ENCODE results near the gene ALDH16A1.
A peak's percentile ranks its signal among the peaks of the same experiment; 100 is the strongest.

ALDH16A1 gene

DNA sequence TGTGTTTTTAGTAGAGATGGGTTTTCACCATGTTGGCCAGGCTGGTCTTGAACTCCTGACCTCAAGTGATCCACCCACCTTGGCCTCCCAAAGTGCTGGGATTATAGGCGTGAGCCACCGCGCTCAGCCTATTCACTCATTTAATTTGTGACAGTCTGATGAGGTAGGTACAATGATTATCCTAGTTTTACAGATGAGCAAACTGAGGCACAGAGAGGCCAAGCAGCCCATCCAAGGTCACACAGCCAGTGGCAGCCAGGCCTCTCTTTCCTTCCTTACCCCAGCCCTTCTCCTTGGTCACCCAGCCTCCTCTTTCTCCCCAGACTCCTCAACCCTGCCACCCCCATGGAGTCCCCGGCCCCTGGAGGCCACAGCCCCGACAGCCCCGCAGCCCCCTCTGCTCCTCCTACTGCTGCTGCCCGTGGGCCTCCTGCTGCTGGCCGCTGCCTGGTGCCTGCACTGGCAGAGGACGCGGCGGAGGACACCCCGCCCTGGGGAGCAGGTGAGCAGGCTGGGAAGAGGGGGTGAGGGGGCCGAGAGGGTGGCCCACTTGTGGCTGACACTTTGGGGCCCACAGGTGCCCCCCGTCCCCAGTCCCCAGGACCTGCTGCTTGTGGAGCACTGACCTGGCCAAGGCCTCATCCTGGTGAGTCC, 27.1 kb downstream of the ALDH16A1 start:
- TF ChIP-seq, protein P1, sequence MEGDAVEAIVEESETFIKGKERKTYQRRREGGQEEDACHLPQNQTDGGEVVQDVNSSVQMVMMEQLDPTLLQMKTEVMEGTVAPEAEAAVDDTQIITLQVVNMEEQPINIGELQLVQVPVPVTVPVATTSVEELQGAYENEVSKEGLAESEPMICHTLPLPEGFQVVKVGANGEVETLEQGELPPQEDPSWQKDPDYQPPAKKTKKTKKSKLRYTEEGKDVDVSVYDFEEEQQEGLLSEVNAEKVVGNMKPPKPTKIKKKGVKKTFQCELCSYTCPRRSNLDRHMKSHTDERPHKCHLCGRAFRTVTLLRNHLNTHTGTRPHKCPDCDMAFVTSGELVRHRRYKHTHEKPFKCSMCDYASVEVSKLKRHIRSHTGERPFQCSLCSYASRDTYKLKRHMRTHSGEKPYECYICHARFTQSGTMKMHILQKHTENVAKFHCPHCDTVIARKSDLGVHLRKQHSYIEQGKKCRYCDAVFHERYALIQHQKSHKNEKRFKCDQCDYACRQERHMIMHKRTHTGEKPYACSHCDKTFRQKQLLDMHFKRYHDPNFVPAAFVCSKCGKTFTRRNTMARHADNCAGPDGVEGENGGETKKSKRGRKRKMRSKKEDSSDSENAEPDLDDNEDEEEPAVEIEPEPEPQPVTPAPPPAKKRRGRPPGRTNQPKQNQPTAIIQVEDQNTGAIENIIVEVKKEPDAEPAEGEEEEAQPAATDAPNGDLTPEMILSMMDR (IDR thresholded peaks at IDR 0.05; ENCODE audit: low read depth, low read length): no peak
- no peak overlapping the region for H3K4me3 ChIP-seq (replicated peaks in 1 of 2; ENCODE audit: low read depth in 2 of 2, low read length in 2 of 2)
- DNase-seq (ENCODE audit: low read depth in 2 of 2): no peak

DNA sequence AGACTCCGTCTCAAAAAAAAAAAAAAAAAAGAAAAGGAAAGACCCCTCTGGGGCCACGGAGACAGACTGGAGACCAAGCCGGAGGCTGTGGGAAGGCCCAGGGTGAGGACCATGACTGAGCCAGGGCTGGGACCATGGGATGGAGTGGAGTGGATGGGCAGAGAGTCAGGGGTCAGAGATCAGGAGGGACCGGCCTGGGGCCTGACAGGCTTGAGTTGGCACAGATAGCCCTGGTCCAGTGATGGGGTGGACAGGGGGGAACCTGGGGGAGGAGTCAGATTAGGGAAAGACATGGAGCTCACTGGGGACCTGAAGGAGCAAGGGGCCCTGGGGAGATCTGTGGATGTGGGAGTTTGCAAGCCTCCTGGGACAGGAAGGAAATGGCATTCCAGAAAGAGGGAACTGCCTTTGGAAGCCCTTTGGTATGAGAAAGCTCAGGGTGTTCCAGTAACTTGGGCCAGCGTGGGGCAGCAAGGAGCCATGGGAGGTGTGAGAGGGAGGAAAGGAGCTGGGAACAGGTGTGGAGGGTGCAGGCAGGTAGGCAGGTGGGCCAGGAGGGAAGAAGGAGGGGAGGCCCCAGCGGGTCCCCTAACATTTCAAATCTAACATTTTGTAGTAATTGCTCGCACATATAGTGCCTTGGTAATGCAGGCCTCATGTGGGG, 28.1 kb downstream of the ALDH16A1 start:
- TF ChIP-seq, protein P1 (IDR thresholded peaks at IDR 0.05; ENCODE audit: low read depth, low read length): no peak
- no peak overlapping the region for H3K4me3 ChIP-seq (replicated peaks in 1 of 2; ENCODE audit: low read depth in 2 of 2, low read length in 2 of 2)
- no peak for DNase-seq (ENCODE audit: low read depth in 2 of 2)

- H3K4me3 ChIP-seq (replicated peaks in 1 of 2; ENCODE audit: low read depth in 2 of 2, low read length in 2 of 2): no peak overlapping the region
- TF ChIP-seq, protein P1 (IDR thresholded peaks at IDR 0.05; ENCODE audit: low read depth, low read length): no peak
- DNase-seq (ENCODE audit: low read depth in 2 of 2): no peak
Measured at GRCh38 chr19:49486232-49486631, 33.2 kb downstream of the ALDH16A1 start.

DNA sequence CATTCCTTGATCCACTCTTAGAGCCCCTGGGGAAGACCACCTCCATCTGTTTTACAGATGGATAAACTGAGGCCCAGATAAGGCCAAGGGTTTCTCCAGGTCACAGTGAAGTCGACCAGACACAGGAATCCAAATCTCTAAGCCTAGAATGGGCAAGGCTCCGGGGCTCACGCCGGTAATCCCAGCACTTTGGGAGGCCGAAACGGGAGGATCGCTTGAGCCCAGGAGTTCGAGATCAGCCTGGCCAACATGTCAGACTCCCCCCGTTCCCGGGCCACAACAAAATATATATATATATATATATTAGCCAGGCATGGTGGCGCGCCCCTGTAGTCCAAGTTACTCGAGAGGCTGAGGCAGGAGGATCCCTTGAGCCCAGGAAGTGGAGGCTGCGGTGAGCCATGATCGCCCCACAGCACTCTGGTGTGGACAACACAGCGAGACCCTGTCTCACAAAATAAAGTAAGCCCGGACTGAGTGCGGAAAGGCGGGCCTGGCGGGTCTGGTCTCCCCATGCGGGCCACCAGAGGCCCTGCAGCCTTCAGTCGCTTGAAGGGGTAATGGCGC, 33.8 kb downstream of the ALDH16A1 start:
- H3K4me3 ChIP-seq (replicated peaks in 1 of 2; ENCODE audit: low read depth in 2 of 2, low read length in 2 of 2): no peak overlapping the region
- TF ChIP-seq, protein P1 (IDR thresholded peaks at IDR 0.05; ENCODE audit: low read depth, low read length): no peak
- no peak for DNase-seq (ENCODE audit: low read depth in 2 of 2)

GRCh38 chr19:49487277-49488045, 34.4 kb downstream of the ALDH16A1 start, which contains the start of gene RPL13A:
Gene RPL13A (plus strand): TSS chr19:49487608. CDS start chr19:49487630, 22 bp downstream.
- TF ChIP-seq, protein P1 (IDR thresholded peaks at IDR 0.05; ENCODE audit: low read depth, low read length): no peak
- peak; percentile 100 for DNase-seq (ENCODE audit: low read depth in 2 of 2)
- H3K4me3 ChIP-seq (replicated peaks in 1 of 2; ENCODE audit: low read depth in 2 of 2, low read length in 2 of 2): peak within 1 kb of the TSS; percentile 87 to 96

DNA sequence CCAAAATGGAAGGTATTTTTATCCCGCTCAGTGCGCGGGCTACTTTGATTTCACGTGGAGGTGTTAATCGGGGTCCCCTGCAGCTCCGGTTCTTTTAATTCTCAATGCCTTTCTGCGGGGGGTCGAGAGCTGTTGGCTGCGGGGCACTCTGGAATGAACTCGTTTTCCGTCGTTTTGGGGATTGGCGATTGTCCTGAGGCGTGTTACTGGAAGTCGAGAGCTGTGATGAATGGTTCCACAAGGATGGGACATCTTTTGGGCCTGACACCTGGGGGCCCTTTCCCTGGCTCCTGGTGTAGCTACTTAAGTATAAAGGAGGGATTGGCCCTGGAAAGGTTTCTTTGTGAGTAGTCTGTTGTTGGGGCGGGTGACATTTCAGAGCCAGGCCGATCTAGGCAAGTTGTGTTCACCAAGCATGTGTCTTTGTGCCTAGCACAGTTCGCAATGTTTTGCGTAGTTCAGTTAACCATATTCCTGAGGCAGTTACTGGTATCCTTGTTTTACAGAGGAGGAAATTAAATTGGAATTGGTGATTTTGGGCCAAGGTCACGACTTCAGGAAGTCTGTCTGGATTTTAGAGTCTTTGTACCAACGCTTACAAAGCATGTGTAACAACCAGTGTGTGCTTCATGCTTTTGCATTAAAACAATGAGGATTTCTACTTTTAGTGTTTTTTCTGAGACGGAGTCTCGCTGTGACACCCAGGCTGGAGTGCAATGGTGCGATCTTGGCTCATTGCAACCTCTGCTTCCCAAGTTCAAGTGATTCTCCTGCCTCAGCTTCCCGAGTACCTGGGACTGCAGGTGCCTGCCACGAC, 35.2 kb downstream of the ALDH16A1 start:
- DNase-seq (ENCODE audit: low read depth in 2 of 2): no peak
- H3K4me3 ChIP-seq (replicated peaks in 1 of 2; ENCODE audit: low read depth in 2 of 2, low read length in 2 of 2): peak overlapping the region; percentile 87 to 96
- TF ChIP-seq, protein P1 (IDR thresholded peaks at IDR 0.05; ENCODE audit: low read depth, low read length): no peak
